Subcutaneous adipose tissue (tissue), 4 donors: Measurements from ENCODE around the gene C10orf105. TPM values are rescaled to one million over a fixed set of nuclear protein-coding genes. Genes with fewer than 3 reads are reported as not detected.

Source experiments
- total RNA-seq, 4 donors: library from RNA; depleted of rRNA; stranded (reverse); fragments of >200 nt; gene quantifications; one replicate each; pipeline ENCODE4 v1.1.0, GENCODE V29; 2016
- TF ChIP-seq, protein P1 (sequence below): fragments of 450-650 bp; IDR thresholded peaks from one replicate; pipeline ENCODE4 v1.5.1; 2016; ENCODE audit warnings: low read depth, mild to moderate bottlenecking, control low read depth, antibody characterized with exemption, moderate library complexity

The C10orf105 gene
- total RNA-seq, 4 donors from 2014 or later: 0.19 to 0.22 TPM; not detected in 2

DNA sequence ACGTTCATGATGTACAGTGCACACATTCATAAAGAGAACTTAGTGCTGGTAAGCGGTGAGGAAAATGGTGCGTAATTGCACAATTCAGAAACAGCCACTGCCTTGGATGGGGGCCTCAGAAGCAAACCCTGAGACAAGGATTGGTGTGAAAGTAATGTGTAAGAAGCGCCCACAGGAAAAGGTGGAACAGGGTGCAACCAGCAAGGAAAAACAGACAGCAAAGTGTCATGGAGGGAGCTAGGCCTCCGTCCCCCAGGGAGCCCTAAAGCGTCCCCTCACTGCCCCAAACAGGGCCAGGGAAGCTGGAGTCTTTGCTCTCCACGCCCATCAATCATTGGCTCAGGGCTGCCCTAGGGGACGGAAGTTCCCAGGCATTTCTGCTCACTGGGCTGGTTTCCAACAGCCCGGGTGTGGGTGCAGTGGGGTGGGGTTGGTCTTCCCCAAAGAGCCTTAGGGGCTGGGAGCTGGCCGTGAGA lies 9.6 kb upstream of the C10orf105 start:
- TF ChIP-seq, protein P1, sequence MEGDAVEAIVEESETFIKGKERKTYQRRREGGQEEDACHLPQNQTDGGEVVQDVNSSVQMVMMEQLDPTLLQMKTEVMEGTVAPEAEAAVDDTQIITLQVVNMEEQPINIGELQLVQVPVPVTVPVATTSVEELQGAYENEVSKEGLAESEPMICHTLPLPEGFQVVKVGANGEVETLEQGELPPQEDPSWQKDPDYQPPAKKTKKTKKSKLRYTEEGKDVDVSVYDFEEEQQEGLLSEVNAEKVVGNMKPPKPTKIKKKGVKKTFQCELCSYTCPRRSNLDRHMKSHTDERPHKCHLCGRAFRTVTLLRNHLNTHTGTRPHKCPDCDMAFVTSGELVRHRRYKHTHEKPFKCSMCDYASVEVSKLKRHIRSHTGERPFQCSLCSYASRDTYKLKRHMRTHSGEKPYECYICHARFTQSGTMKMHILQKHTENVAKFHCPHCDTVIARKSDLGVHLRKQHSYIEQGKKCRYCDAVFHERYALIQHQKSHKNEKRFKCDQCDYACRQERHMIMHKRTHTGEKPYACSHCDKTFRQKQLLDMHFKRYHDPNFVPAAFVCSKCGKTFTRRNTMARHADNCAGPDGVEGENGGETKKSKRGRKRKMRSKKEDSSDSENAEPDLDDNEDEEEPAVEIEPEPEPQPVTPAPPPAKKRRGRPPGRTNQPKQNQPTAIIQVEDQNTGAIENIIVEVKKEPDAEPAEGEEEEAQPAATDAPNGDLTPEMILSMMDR: no peak

- TF ChIP-seq, protein P1: no peak
Observed at GRCh38 chr10:71727738-71728737, 8.5 kb upstream of the C10orf105 start.

DNA sequence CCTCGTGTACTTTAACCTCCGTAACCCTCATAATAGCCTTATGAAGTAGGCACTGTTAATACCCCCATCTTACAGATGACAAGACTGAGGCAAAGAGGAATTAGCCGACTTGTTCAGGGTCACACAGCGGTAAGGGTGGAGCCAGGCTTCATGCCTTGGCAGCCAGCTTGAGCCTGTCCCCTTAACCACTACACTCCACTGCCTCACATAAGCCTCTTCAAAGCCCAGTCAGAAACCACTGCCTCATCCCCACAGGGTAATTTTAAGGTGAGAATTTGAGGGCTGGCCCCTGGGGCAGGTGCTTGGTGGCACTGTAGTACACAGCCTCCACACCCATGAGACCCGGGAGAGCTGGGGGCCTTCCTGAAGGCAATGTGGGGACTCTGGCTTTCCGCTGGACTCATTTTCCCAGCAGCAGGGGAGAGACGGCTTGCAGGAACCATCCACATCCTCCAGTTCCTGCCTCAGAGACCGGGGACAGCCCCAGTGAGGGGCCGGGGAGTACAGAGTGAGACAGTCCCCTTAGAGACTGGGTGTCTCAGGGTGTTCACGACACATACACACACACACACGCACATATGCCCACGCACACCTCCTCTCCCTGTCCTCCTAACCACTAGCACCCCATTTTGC lies 7.6 kb upstream of the C10orf105 start:
- TF ChIP-seq, protein P1: no peak

GRCh38 chr10:71726580-71727104 lies 7.1 kb upstream of the C10orf105 start:
- TF ChIP-seq, protein P1: no peak

DNA sequence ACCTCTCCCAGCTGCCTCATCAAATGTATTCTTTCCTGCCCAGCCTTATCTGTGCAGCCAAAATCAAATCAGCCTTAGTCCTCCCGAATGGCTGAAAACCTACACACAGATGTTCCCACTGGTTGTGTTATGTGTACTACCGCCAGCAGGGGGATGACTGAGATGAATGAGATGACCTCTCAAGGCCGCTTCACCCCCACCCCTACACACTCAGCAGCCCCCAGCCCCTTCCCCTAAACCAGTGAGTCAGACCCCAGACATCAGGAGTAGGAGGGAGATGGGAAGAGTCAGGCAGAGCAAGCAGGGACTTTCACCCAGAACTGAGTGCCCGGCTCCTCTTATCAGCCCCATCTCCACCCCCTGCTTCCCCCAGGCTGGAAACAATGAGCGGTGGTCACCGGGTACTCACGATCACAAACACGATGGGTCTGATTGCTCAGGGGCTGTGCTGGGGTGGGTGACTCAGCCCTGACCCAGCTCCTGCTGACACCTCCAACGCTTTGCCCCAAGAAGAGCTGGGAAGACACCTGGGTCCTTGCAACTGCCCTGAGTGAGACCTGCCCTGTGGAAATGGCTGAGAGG lies 6.5 kb upstream of the C10orf105 start:
- TF ChIP-seq, protein P1: no peak

GRCh38 chr10:71725249-71725648 lies 5.7 kb upstream of the C10orf105 start:
- TF ChIP-seq, protein P1: no peak
